H9 (cell line): Measurements from ENCODE around the gene ANKRD13B. TPM values are rescaled to one million over a fixed set of nuclear protein-coding genes. Genes with fewer than 3 reads are reported as not detected.

Source experiments
- DNase-seq: peaks from one replicate; pipeline ENCODE4 v3.0.0-alpha.2; 2017
- H2AFZ ChIP-seq: one replicate; pipeline ENCODE4 v1.6.1; 2013; ENCODE audit warnings: mild to moderate bottlenecking, low read length, control low read depth, moderate library complexity
- H2AK5ac ChIP-seq: 2 replicates; pipeline ENCODE4 v1.6.1; 2013; ENCODE audit warnings: low read length, control low read depth, mixed read lengths; ENCODE audit not compliant: insufficient read length
- H2BK120ac ChIP-seq: one replicate; pipeline ENCODE4 v1.6.1; 2013; ENCODE audit warnings: low read depth, mild to moderate bottlenecking, low read length, control low read depth, inconsistent platforms; ENCODE audit not compliant: poor library complexity, severe bottlenecking
- H2BK12ac ChIP-seq: 2 replicates; pipeline ENCODE4 v1.6.1; 2013; ENCODE audit warnings: low read length, control low read depth, mixed read lengths, low read depth; ENCODE audit not compliant: insufficient read length
- H2BK15ac ChIP-seq: 2 replicates; pipeline ENCODE4 v1.6.1; 2013; ENCODE audit warnings: low read depth, low read length, control low read depth
- H2BK20ac ChIP-seq: one replicate; pipeline ENCODE4 v1.6.1; 2013; ENCODE audit warnings: low read depth, mild to moderate bottlenecking, low read length, control low read depth, inconsistent platforms; ENCODE audit not compliant: poor library complexity, severe bottlenecking
- H2BK5ac ChIP-seq: 2 replicates; pipeline ENCODE4 v1.6.1; 2013; ENCODE audit warnings: low read length, control low read depth, mixed read lengths; ENCODE audit not compliant: insufficient read length
- H3K14ac ChIP-seq: 2 replicates; pipeline ENCODE4 v1.6.1; 2013; ENCODE audit warnings: low read length, control low read depth; ENCODE audit not compliant: insufficient read depth
- H3K18ac ChIP-seq: 2 replicates; pipeline ENCODE4 v1.6.1; 2013; ENCODE audit warnings: low read depth, mild to moderate bottlenecking, mixed read lengths, low read length, control low read depth; ENCODE audit not compliant: insufficient read length
- H3K23ac ChIP-seq: 2 replicates; pipeline ENCODE4 v1.6.1; 2013; ENCODE audit warnings: low read length, control low read depth, mixed read lengths, low read depth; ENCODE audit not compliant: insufficient read length
- H3K23me2 ChIP-seq: 2 replicates; pipeline ENCODE4 v1.6.1; 2013; ENCODE audit warnings: low read depth, mild to moderate bottlenecking, mixed read lengths, low read length, control low read depth; ENCODE audit not compliant: insufficient read length, poor library complexity, severe bottlenecking
- H3K27ac ChIP-seq: 2 replicates; pipeline ENCODE4 v1.5.1; 2013; ENCODE audit warnings: low read length, control low read depth, mixed read lengths, low read depth; ENCODE audit not compliant: insufficient read length
- H3K27me3 ChIP-seq: 2 replicates; pipeline ENCODE4 v1.6.1; 2013; ENCODE audit warnings: low read length, control low read depth, inconsistent platforms; ENCODE audit not compliant: insufficient read depth
- H3K4ac ChIP-seq: 2 replicates; pipeline ENCODE4 v1.6.1; 2013; ENCODE audit warnings: low read depth, mild to moderate bottlenecking, control low read depth, inconsistent platforms, low read length, moderate library complexity
- H3K4me1 ChIP-seq: 2 replicates; pipeline ENCODE4 v1.6.1; 2013; ENCODE audit warnings: low read length, control low read depth, inconsistent platforms; ENCODE audit not compliant: insufficient read depth
- H3K4me2 ChIP-seq: 2 replicates; pipeline ENCODE4 v1.6.1; 2013; ENCODE audit warnings: low read length, control low read depth, mixed read lengths; ENCODE audit not compliant: insufficient read length, insufficient read depth
- H3K56ac ChIP-seq: 2 replicates; pipeline ENCODE4 v1.6.1; 2013; ENCODE audit warnings: low read depth, mild to moderate bottlenecking, mixed read lengths, low read length, control low read depth; ENCODE audit not compliant: insufficient read length
- H3K79me1 ChIP-seq: 2 replicates; pipeline ENCODE4 v1.6.1; 2013; ENCODE audit warnings: low read depth, mild to moderate bottlenecking, moderate library complexity, low read length, control low read depth, inconsistent platforms; ENCODE audit not compliant: insufficient read depth, poor library complexity, severe bottlenecking
- H3K79me2 ChIP-seq: 2 replicates; pipeline ENCODE4 v1.6.1; 2013; ENCODE audit warnings: low read length, control low read depth, inconsistent platforms; ENCODE audit not compliant: insufficient read depth
- H3K9ac ChIP-seq: 2 replicates; pipeline ENCODE4 v1.6.1; 2013; ENCODE audit warnings: low read length, control low read depth, mixed read lengths; ENCODE audit not compliant: insufficient read length; ENCODE audit errors: extremely low read depth
- H3K9me3 ChIP-seq: one replicate; pipeline ENCODE4 v1.6.1; 2013; ENCODE audit warnings: low read depth, low read length, inconsistent platforms; ENCODE audit not compliant: control insufficient read depth
- H3T11ph ChIP-seq: one replicate; pipeline ENCODE4 v1.6.1; 2013; ENCODE audit warnings: mild to moderate bottlenecking, low read length, control low read depth, inconsistent platforms
- H4K20me1 ChIP-seq: one replicate; pipeline ENCODE4 v1.6.1; 2013; ENCODE audit not compliant: control insufficient read depth, insufficient read length, insufficient read depth
- H4K5ac ChIP-seq: 2 replicates; pipeline ENCODE4 v1.6.1; 2013; ENCODE audit warnings: low read depth, mild to moderate bottlenecking, mixed read lengths, low read length, control low read depth; ENCODE audit not compliant: insufficient read length
- H4K8ac ChIP-seq: replicated peaks from 2 replicates; pipeline ENCODE4 v1.6.1; 2013; ENCODE audit warnings: low read length, control low read depth, mixed read lengths, low read depth; ENCODE audit not compliant: insufficient read length
- H4K91ac ChIP-seq: 2 replicates; pipeline ENCODE4 v1.6.1; 2013; ENCODE audit warnings: low read depth, mild to moderate bottlenecking, moderate library complexity, mixed read lengths, low read length, control low read depth; ENCODE audit not compliant: insufficient read length
- H3K27ac Mint-ChIP-seq, 3 experiments: 2 replicates in 2 of 3; 3 replicates in 1 of 3; pipeline ENCODE4 v1.8.0; 2020 to 2021; ENCODE audit warnings: mixed read lengths in 3 of 3, mild to moderate bottlenecking in 1 of 3, moderate library complexity in 1 of 3
- H3K27me3 Mint-ChIP-seq: 2 replicates; pipeline ENCODE4 v1.8.0; 2021; ENCODE audit warnings: low read depth, mild to moderate bottlenecking, moderate library complexity, mixed read lengths
- H3K36me3 Mint-ChIP-seq, 3 experiments: 2 replicates in 2 of 3; 3 replicates in 1 of 3; pipeline ENCODE4 v1.8.0; 2020 to 2021; ENCODE audit warnings: low read depth in 3 of 3, mixed read lengths in 3 of 3; ENCODE audit not compliant: insufficient read depth in 1 of 3
- H3K4me1 Mint-ChIP-seq, 2 experiments: 2 replicates each; pipeline ENCODE4 v1.8.0; 2020; ENCODE audit warnings: mixed read lengths in 2 of 2
- H3K4me3 Mint-ChIP-seq, 2 experiments: 2 replicates in 1 of 2; 3 replicates in 1 of 2; pipeline ENCODE4 v1.8.0; 2020 to 2021; ENCODE audit warnings: mild to moderate bottlenecking in 2 of 2, mixed read lengths in 2 of 2, moderate library complexity in 1 of 2
- H3K9me3 Mint-ChIP-seq, 2 experiments: 2 replicates in 1 of 2; 3 replicates in 1 of 2; pipeline ENCODE4 v1.8.0; 2020; ENCODE audit warnings: mild to moderate bottlenecking in 2 of 2, mixed read lengths in 2 of 2, moderate library complexity in 1 of 2
- WGBS: extraction: QIAGEN DNeasy Blood & Tissue Kit; methylation state at CpG from one replicate; pipeline ENCODE4 v1.1.7; 2013; ENCODE audit warnings: missing lambda C conversion rate, low lambda C conversion rate, mixed read lengths; ENCODE audit not compliant: insufficient read length; ENCODE audit errors: extremely low coverage; 5-methylcytosine and 5-hydroxymethylcytosine counted together
- total RNA-seq: library from RNA; stranded (reverse); gene quantifications from 2 replicates; pipeline ENCODE4 v1.2.1, GENCODE V29; 2021
- TF ChIP-seq, protein P1 (sequence below): fragments of 200-600 bp; sonication (generic); conservative IDR thresholded peaks from 3 replicates; pipeline ENCODE4 v1.8.0; 2021; ENCODE audit warnings: antibody characterized with exemption, mild to moderate bottlenecking

Gene ANKRD13B
- total RNA-seq, 1 experiment from 2014 or later = 24.2 TPM

- no peak overlapping the region for H2BK12ac ChIP-seq
- no peak overlapping the region for H2BK120ac ChIP-seq
- H3K9me3 ChIP-seq = no peaks in the 10 kb centered on the region
- no peak for DNase-seq
- Mint-ChIP-seq H3K9me3 (no peaks in the 10 kb centered on the region), H3K4me3 (no peak overlapping the region; a peak in 1 of 5 replicates), H3K36me3 (peaks cover 19 to 63% (median 47%) of the 10 kb centered on the region in 3 experiments), H3K4me1 (peaks cover 2 to 13% of the 10 kb centered on the region in 2 experiments), H3K27me3 (peaks cover 3% of the 10 kb centered on the region; the same call in 1 of the 2 replicates), H3K27ac (no peak overlapping the region)
- no peak overlapping the region for H2AK5ac ChIP-seq
- H3K79me2 ChIP-seq = no peaks in the 10 kb centered on the region
- peaks cover 2% of the 10 kb centered on the region for H4K20me1 ChIP-seq
- H3K9ac ChIP-seq = no peak overlapping the region
- peaks cover 2% of the 10 kb centered on the region for H3K23me2 ChIP-seq
- H4K8ac ChIP-seq = no peak overlapping the region
- H3K56ac ChIP-seq = no peak overlapping the region
- H3K14ac ChIP-seq = no peak overlapping the region
- no peak overlapping the region for H4K5ac ChIP-seq
- no peak overlapping the region for H4K91ac ChIP-seq
- H3K79me1 ChIP-seq = no peaks in the 10 kb centered on the region
- H3K4ac ChIP-seq = no peak overlapping the region
- H3K27ac ChIP-seq = no peak overlapping the region
- WGBS = no CpG with 5 or more reads among the region's 37 CpGs
- no peak overlapping the region for H2BK20ac ChIP-seq
- no peaks in the 10 kb centered on the region for H3K4me1 ChIP-seq
- H3T11ph ChIP-seq = no peak overlapping the region
- H3K4me2 ChIP-seq = no peak overlapping the region
- no peaks in the 10 kb centered on the region for H3K27me3 ChIP-seq
- H3K23ac ChIP-seq = no peak overlapping the region
- no peak overlapping the region for H3K18ac ChIP-seq
- no peak overlapping the region for H2BK15ac ChIP-seq
- TF ChIP-seq, protein P1, sequence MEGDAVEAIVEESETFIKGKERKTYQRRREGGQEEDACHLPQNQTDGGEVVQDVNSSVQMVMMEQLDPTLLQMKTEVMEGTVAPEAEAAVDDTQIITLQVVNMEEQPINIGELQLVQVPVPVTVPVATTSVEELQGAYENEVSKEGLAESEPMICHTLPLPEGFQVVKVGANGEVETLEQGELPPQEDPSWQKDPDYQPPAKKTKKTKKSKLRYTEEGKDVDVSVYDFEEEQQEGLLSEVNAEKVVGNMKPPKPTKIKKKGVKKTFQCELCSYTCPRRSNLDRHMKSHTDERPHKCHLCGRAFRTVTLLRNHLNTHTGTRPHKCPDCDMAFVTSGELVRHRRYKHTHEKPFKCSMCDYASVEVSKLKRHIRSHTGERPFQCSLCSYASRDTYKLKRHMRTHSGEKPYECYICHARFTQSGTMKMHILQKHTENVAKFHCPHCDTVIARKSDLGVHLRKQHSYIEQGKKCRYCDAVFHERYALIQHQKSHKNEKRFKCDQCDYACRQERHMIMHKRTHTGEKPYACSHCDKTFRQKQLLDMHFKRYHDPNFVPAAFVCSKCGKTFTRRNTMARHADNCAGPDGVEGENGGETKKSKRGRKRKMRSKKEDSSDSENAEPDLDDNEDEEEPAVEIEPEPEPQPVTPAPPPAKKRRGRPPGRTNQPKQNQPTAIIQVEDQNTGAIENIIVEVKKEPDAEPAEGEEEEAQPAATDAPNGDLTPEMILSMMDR = no peak
- H2AFZ ChIP-seq = no peak overlapping the region
- H2BK5ac ChIP-seq = no peak overlapping the region
These were observed 16.5 kb upstream of the ANKRD13B start for GRCh38 chr17:29576214-29577000.
